Spleen (tissue), 7 donors: ENCODE results near the gene EFNA2.

Experiments used
- CTCF ChIP-seq, 11 experiments: fragments of 200-600 bp in 7 of 11; fragments of 450-650 bp in 4 of 11; sonication (generic) in 4 of 11; IDR thresholded peaks in 8 of 11; conservative IDR thresholded peaks in 3 of 11; 1 replicate in 7 of 11; 2 replicates in 4 of 11; pipeline versions ENCODE4 v1.4.0 to v1.8.0; 2016 to 2021; ENCODE audit warnings: antibody characterized with exemption in 11 of 11, inconsistent platforms in 4 of 11, mild to moderate bottlenecking in 1 of 11
- POLR2A ChIP-seq, 3 donors: fragments of 450-650 bp; IDR thresholded peaks; one replicate each; pipeline ENCODE4 v1.5.1; 2017; ENCODE audit warnings: antibody characterized with exemption in 3 of 3, mild to moderate bottlenecking in 1 of 3
- donor health status: DM: no; HTN: no; CAD: no; lungs with moderate emphysema.
- donor health status: DM: no; HTN: no; CAD: no.
- donor health status: DM: no; HTN: no; CAD: no.

GRCh38 chr19:1238369-1239303 lies 47.0 kb upstream of the EFNA2 start:
- no peak for TF ChIP-seq CTCF (IDR thresholded peaks at IDR 0.05 in 8 of 11, conservative IDR thresholded peaks at IDR 0.05 in 3 of 11)
- no peak for TF ChIP-seq POLR2A (IDR thresholded peaks at IDR 0.05)
